OCI-LY1 (cell line): ENCODE results near the gene HIVEP2.

ENCODE experiments used
- EZH2 ChIP-seq: fragments of 200-600 bp; sonication (generic), shearing (Covaris generic); IDR thresholded peaks from 2 replicates; pipeline ENCODE4 v1.8.0; 2017; ENCODE audit warnings: borderline replicate concordance, mixed run types, mild to moderate bottlenecking, antibody characterized with exemption, low read length, moderate library complexity, mixed read lengths
- TF ChIP-seq, protein P1 (sequence below): fragments of 200-600 bp; sonication (generic), shearing (Covaris generic); IDR thresholded peaks from 2 replicates; pipeline ENCODE4 v1.5.1; 2017; ENCODE audit warnings: mild to moderate bottlenecking, antibody characterized with exemption, low read length, moderate library complexity, mixed read lengths

DNA sequence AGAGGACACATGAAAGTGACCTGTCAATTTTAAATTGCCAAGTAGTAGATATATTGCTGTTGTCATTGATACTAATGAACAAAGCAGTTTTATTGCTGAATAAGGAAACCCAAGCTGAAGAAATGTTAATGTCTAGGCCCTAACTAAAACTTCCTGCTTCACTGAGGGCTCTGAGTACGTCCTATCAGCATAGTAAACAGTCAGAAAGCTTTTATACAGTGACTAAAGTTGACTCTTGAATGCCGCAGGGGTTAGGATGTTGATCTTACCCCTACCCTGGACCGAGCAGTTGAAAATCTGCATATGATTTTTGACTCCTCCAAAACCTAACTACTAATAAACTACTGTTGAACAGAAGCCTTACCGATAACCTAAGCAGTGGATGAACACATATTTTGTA, 149.0 kb downstream of the HIVEP2 start:
- TF ChIP-seq, protein P1, sequence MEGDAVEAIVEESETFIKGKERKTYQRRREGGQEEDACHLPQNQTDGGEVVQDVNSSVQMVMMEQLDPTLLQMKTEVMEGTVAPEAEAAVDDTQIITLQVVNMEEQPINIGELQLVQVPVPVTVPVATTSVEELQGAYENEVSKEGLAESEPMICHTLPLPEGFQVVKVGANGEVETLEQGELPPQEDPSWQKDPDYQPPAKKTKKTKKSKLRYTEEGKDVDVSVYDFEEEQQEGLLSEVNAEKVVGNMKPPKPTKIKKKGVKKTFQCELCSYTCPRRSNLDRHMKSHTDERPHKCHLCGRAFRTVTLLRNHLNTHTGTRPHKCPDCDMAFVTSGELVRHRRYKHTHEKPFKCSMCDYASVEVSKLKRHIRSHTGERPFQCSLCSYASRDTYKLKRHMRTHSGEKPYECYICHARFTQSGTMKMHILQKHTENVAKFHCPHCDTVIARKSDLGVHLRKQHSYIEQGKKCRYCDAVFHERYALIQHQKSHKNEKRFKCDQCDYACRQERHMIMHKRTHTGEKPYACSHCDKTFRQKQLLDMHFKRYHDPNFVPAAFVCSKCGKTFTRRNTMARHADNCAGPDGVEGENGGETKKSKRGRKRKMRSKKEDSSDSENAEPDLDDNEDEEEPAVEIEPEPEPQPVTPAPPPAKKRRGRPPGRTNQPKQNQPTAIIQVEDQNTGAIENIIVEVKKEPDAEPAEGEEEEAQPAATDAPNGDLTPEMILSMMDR: no peak
- no peak for TF ChIP-seq EZH2
